Aorta (tissue), 5 donors: ENCODE data around the gene DHX30. TPM values are rescaled to one million over a fixed set of nuclear protein-coding genes. Genes with fewer than 3 reads are reported as not detected.
A peak's percentile ranks its signal among the peaks of the same experiment; 100 is the strongest.
"Not testable (repeated sequence)": the region's sequence is repeated elsewhere in the genome, so short reads cannot be mapped to it uniquely, and the experiment has no call there.

Experiments
- ATAC-seq: fragments of 200-7000 bp; cut with Tn5 transposase; one replicate; pipeline ENCODE4 v1.9.1; 2022; ENCODE audit warnings: moderate library complexity; ENCODE audit not compliant: low FRiP score
- DNase-seq, 2 donors: peaks; one replicate each; pipeline ENCODE4 v3.0.0-alpha.2; 2020
- H3K27ac ChIP-seq, 2 donors: one replicate each; pipeline ENCODE4 v1.5.1; 2013; ENCODE audit warnings: low read length in 2 of 2, mild to moderate bottlenecking in 2 of 2, moderate library complexity in 2 of 2, control low read depth in 1 of 2, inconsistent platforms in 1 of 2, low read depth in 1 of 2
- H3K27me3 ChIP-seq, 2 donors: one replicate each; pipeline ENCODE4 v1.6.1; 2013; ENCODE audit warnings: control low read depth in 1 of 2, low read length in 1 of 2, mild to moderate bottlenecking in 1 of 2, moderate library complexity in 1 of 2; ENCODE audit not compliant: insufficient read depth in 2 of 2, control insufficient read depth in 1 of 2
- H3K36me3 ChIP-seq, 2 donors: one replicate each; pipeline ENCODE4 v1.6.1; 2013; ENCODE audit warnings: control low read depth in 1 of 2, low read length in 1 of 2, mild to moderate bottlenecking in 1 of 2; ENCODE audit not compliant: insufficient read depth in 2 of 2, control insufficient read depth in 1 of 2
- H3K4me1 ChIP-seq, 2 donors: one replicate each; pipeline ENCODE4 v1.6.1; 2013; ENCODE audit warnings: low read length in 2 of 2, control low read depth in 1 of 2, mild to moderate bottlenecking in 1 of 2, moderate library complexity in 1 of 2; ENCODE audit not compliant: insufficient read depth in 2 of 2, control insufficient read depth in 1 of 2
- H3K4me3 ChIP-seq, 2 donors: one replicate each; pipeline ENCODE4 v1.5.1; 2013; ENCODE audit warnings: low read length in 2 of 2, control low read depth in 1 of 2, mild to moderate bottlenecking in 1 of 2
- H3K9me3 ChIP-seq: one replicate; pipeline ENCODE4 v1.6.1; 2013; ENCODE audit warnings: mild to moderate bottlenecking, low read length; ENCODE audit not compliant: control insufficient read depth
- WGBS, 2 donors: extraction: QIAGEN DNeasy Blood & Tissue Kit; methylation state at CpG; one replicate each; pipeline ENCODE4 v1.1.7; 2013; 5-methylcytosine and 5-hydroxymethylcytosine counted together
- intact Hi-C, 2 donors: fragments of 100-400 bp; cut with DNase I; formaldehyde crosslinking; loops; one replicate each; pipeline versions ENCODE4 v1.14.2 to v1.15.0; 2022
- polyA plus RNA-seq, 2 donors: library from polyadenylated mRNA; stranded (reverse); fragments of 200-250 nt; gene quantifications; one replicate each; pipeline ENCODE4 v1.2.3, GENCODE V29; 2013
- total RNA-seq, 2 donors: library from RNA; stranded (reverse); fragmentation: NEBNext Ultra II Directional; extraction: Animal tissue kit (Norgen Biotek cat#: 25700); gene quantifications; one replicate each; pipeline ENCODE4 v1.2.1, GENCODE V29; 2021
- donor health status: healthy with polysubstance abuse.
- donor health status: Bipolar disorder and iron deficiency.
- donor health status: DM: no; HTN: no; CAD: no.
- donor health status: DM: no; HTN: no; CAD: no.
- donor health status: DM: yes; HTN: yes; CAD: no.

DHX30 gene
- total and polyA plus RNA-seq, 4 donors, result 12.8 to 54.2 (median 50.6) TPM

- not testable (repeated sequence) for H3K4me3 ChIP-seq, H3K27me3 ChIP-seq, H3K27ac ChIP-seq, H3K4me1 ChIP-seq, H3K9me3 ChIP-seq, H3K36me3 ChIP-seq, ATAC-seq, DNase-seq
- WGBS, 2 donors, result 93 to 98% methylated on average over 9 of the region's 9 CpGs
- intact Hi-C loops, result loop anchor here (5.0 kb wide), 2 partner anchors 158 to 328 kb away; no protein-coding TSS in a partner anchor
These were observed 26.5 kb downstream of the DHX30 start for GRCh38 chr3:47829482-47829881.

GRCh38 chr3:47836986-47837385 is 34.0 kb downstream of the DHX30 start:
- intact Hi-C loops, result loop anchor here in 1 of 2 donors (5.0 kb wide), 2 partner anchors 150 to 315 kb away; no protein-coding TSS in a partner anchor
- DNase-seq, result no peak
- Histone ChIP-seq H3K27me3 (no peaks in the 10 kb centered on the region), H3K4me1 (no peaks in the 10 kb centered on the region), H3K4me3 (no peak overlapping the region), H3K27ac (no peak overlapping the region), H3K36me3 (peaks cover 0 to 5% of the 10 kb centered on the region in 2 donors), H3K9me3 (no peaks in the 10 kb centered on the region)
- no peak for ATAC-seq
- 43 to 46% methylated on average over 7 of the region's 7 CpGs for WGBS, 2 donors

GRCh38 chr3:47838503-47838902 is 35.6 kb downstream of the DHX30 start:
- H3K36me3 ChIP-seq, result peaks cover 0 to 9% of the 10 kb centered on the region in 2 donors

GRCh38 chr3:47841786-47842349 is 38.9 kb downstream of the DHX30 start:
- no peaks in the 10 kb centered on the region for H3K27me3 ChIP-seq
- DNase-seq, result no peak
- no peak for ATAC-seq
- intact Hi-C loops, result no loop called here
- WGBS, 2 donors, result 73 to 76% methylated on average over 7 of the region's 7 CpGs
- H3K27ac ChIP-seq, result no peak overlapping the region
- H3K4me1 ChIP-seq, result no peaks in the 10 kb centered on the region
- no peaks in the 10 kb centered on the region for H3K9me3 ChIP-seq
- no peak overlapping the region for H3K4me3 ChIP-seq
- peaks cover 0 to 9% of the 10 kb centered on the region in 2 donors for H3K36me3 ChIP-seq

More at GRCh38 chr3:47838503-47838902, 35.6 kb downstream of the DHX30 start:
- H3K9me3 ChIP-seq, result no peaks in the 10 kb centered on the region
- H3K4me3 ChIP-seq, result no peak overlapping the region
- intact Hi-C loops, result loop anchor here in 1 of 2 donors (5.0 kb wide), 2 partner anchors 149 to 314 kb away; no protein-coding TSS in a partner anchor
- no peaks in the 10 kb centered on the region for H3K27me3 ChIP-seq
- no peak for ATAC-seq
- no peak for DNase-seq
- H3K4me1 ChIP-seq, result no peaks in the 10 kb centered on the region
- WGBS, 2 donors, result 88 to 92% methylated on average over 5 of the region's 5 CpGs
- H3K27ac ChIP-seq, result no peak overlapping the region

GRCh38 chr3:47846186-47846879 is 43.4 kb downstream of the DHX30 start:
- no peak overlapping the region for H3K4me3 ChIP-seq
- no peaks in the 10 kb centered on the region for H3K27me3 ChIP-seq
- WGBS, 2 donors, result 90 to 91% methylated on average over 37 of the region's 37 CpGs
- intact Hi-C loops, result no loop called here
- H3K36me3 ChIP-seq, result peaks cover 0 to 12% of the 10 kb centered on the region in 2 donors
- ATAC-seq (peak; percentile 3), DNase-seq (no peak)
- H3K9me3 ChIP-seq, result no peaks in the 10 kb centered on the region
- H3K27ac ChIP-seq, result no peak overlapping the region
- H3K4me1 ChIP-seq, result no peaks in the 10 kb centered on the region

- Histone ChIP-seq H3K9me3 (no peaks in the 10 kb centered on the region), H3K27ac (no peak overlapping the region), H3K4me3 (no peak overlapping the region), H3K36me3 (peaks cover 0 to 9% of the 10 kb centered on the region in 2 donors), H3K4me1 (no peaks in the 10 kb centered on the region), H3K27me3 (no peaks in the 10 kb centered on the region)
- 63 to 74% methylated on average over 9 to 10 of the region's 10 CpGs for WGBS, 2 donors
- intact Hi-C loops, result no loop called here
- no peak for ATAC-seq
- no peak for DNase-seq
These were observed 43.9 kb downstream of the DHX30 start for GRCh38 chr3:47846880-47847248.

- no peak for DNase-seq
- intact Hi-C loops, result no loop called here
- no peaks in the 10 kb centered on the region for H3K27me3 ChIP-seq
- H3K4me1 ChIP-seq, result no peaks in the 10 kb centered on the region
- no peaks in the 10 kb centered on the region for H3K9me3 ChIP-seq
- no peak overlapping the region for H3K4me3 ChIP-seq
- WGBS, 2 donors, result 80 to 82% methylated on average over 11 of the region's 11 CpGs
- no peak for ATAC-seq
- H3K36me3 ChIP-seq, result peaks cover 0 to 9% of the 10 kb centered on the region in 2 donors
- H3K27ac ChIP-seq, result no peak overlapping the region
These were observed 44.3 kb downstream of the DHX30 start for GRCh38 chr3:47847260-47847659.

GRCh38 chr3:47847801-47848518 is 45.0 kb downstream of the DHX30 start:
- Histone ChIP-seq H3K4me1 (no peaks in the 10 kb centered on the region), H3K36me3 (peaks cover 0 to 7% of the 10 kb centered on the region in 2 donors), H3K27me3 (no peaks in the 10 kb centered on the region), H3K27ac (no peak overlapping the region), H3K4me3 (no peak overlapping the region), H3K9me3 (no peaks in the 10 kb centered on the region)
- WGBS, 2 donors, result 90% methylated on average over 23 of the region's 23 CpGs
- no peak for ATAC-seq
- intact Hi-C loops, result no loop called here
- DNase-seq, result peak in 1 of 2 donors; percentile 81
